Subcutaneous adipose tissue (tissue), 4 donors: ENCODE measurements around the gene PHOSPHO2. TPM values are rescaled to one million over a fixed set of nuclear protein-coding genes. Genes with fewer than 3 reads are reported as not detected.

Experiments
- total RNA-seq, 4 donors: library from RNA; depleted of rRNA; stranded (reverse); fragments of >200 nt; gene quantifications; one replicate each; pipeline ENCODE4 v1.1.0, GENCODE V29; 2016
- TF ChIP-seq, protein P1 (sequence below): fragments of 450-650 bp; IDR thresholded peaks from one replicate; pipeline ENCODE4 v1.5.1; 2016; ENCODE audit warnings: low read depth, mild to moderate bottlenecking, control low read depth, antibody characterized with exemption, moderate library complexity

The PHOSPHO2 gene
- total RNA-seq, 4 donors from 2014 or later, result 7.0 to 18.1 (median 10.6) TPM

DNA sequence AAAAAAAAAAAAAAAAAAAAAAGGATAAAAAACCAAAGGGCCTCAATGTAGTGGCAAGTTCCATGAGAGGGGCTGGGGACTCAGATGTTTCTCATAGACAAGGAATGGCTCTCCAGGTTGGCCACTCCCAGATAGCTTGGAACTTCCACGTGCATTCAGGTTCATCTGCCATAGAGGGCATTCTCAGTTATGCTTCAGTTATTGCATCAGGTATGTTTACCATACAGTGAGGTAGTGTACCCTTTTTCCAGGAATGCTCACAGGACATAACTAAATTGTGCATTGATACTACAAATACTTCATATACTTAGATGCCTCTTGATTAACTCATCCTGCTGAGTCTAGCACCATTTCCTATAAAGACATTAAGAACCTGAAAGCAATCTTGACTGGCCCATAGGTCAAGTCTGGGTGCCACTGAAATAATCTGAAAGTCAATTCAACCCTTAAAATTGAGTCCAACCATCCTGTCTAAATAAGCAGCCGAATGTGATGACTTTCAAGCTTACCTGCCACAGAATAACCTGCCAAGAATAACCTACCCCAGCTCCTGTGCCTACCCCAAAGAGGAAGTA lies 24.7 kb downstream of the PHOSPHO2 start:
- TF ChIP-seq, protein P1, sequence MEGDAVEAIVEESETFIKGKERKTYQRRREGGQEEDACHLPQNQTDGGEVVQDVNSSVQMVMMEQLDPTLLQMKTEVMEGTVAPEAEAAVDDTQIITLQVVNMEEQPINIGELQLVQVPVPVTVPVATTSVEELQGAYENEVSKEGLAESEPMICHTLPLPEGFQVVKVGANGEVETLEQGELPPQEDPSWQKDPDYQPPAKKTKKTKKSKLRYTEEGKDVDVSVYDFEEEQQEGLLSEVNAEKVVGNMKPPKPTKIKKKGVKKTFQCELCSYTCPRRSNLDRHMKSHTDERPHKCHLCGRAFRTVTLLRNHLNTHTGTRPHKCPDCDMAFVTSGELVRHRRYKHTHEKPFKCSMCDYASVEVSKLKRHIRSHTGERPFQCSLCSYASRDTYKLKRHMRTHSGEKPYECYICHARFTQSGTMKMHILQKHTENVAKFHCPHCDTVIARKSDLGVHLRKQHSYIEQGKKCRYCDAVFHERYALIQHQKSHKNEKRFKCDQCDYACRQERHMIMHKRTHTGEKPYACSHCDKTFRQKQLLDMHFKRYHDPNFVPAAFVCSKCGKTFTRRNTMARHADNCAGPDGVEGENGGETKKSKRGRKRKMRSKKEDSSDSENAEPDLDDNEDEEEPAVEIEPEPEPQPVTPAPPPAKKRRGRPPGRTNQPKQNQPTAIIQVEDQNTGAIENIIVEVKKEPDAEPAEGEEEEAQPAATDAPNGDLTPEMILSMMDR, result no peak

DNA sequence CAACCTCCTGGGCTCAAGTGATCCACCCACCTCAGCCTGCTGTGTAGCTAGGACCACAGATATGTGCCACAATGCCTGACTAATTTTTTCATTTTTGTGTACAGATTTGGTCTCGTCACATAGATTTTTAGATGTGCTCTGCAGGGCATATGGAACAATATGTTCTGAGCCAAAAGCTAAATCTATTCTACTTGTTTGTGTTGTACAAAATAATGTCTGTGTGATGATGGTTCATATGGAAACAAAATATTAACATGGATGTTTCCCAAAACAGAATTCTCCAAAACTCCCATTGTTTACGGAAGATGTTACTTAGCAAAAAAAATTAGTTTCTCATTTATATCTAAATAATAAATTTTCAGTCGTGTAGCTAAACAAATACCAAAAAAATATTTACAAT lies 26.7 kb downstream of the PHOSPHO2 start:
- TF ChIP-seq, protein P1, result no peak

DNA sequence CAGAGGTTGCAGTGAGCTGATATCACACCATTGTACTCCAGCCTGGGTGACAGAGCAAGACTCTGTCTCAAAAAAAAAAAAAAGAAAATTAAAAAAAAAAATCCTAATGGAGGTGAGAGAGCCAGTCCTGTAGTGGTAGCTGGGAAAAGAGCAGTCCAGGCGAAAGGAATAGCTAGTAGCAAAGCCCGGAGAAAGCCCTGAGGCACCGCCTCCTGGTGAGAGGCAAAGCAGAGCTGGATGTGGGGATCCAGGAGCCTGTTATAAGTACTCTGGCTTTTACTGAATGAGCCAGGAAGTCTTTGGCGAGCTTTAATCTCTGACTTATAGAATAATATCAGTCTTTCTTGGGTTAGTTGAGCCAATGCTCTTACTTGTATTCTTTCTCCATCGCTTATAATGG lies 32.8 kb downstream of the PHOSPHO2 start:
- TF ChIP-seq, protein P1, result no peak

DNA sequence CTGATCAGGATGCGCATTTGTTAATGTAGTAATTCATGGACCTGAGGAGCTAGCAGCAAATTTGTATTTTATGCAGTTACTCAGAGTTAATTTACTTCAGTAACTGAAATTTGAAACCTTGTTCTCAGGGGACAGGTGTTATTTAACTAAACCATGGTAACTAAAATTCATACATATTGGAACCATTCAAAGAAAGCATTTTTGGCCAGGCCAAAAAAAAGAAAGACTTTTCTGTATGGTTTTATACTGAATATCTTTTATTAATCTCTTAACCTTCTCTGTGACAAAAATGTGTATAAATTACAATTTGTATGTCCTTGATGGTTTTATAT lies 35.0 kb downstream of the PHOSPHO2 start:
- TF ChIP-seq, protein P1, result no peak

DNA sequence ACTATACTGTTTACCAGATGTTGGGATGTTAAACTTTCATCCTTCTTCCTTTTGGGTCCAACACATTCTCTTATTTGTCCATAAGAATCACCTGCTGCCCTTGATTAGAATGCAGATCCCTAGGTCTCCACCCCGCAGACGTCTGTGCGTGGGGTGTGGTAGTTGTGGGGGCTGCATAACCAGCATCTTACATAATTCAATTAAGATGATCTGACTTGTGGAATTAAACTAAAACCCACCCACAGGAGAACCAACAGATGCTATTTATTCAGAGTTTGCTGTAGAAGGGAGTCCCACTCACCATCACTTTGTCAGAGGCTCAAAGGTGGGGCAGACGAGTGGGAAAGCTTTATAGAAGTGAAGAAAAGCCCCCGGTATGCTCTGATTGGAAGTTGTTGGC lies 37.8 kb downstream of the PHOSPHO2 start:
- TF ChIP-seq, protein P1, result no peak

DNA sequence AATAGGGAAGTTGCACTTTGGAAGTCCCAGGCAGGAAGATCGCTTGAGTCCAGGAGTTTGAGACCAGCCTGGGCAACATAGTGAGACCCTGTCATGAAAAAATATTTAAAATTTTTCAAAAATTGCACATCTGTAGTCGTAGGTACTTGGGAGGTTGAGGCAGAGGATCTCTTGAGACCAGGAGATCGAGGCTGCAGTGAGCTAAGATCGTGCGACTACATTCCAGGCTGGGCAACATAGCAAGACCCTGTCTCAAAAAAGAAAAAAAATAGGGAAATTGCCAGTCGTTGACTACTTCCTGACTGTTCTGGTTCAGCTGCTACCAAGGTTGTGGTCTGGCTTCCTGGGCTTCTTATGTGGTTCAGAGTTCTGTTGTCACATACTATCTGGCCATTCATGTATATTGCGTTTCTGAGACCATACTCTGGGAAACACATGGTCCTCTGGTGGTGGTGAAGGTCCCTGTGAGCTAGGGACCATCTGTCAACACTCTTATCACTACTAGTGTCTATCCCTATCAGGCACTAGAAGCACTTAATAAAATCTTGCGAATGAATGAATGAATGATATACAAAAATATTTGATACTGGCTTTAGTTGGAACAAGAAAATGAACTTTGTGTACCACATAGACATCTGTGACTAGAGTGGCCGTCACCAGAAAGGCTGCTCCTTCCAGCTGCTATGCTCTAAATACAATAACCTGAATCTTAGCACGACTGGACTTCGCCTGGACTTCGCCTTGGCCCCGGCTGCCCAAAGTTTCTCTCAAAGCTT lies 38.5 kb downstream of the PHOSPHO2 start:
- TF ChIP-seq, protein P1, result no peak

DNA sequence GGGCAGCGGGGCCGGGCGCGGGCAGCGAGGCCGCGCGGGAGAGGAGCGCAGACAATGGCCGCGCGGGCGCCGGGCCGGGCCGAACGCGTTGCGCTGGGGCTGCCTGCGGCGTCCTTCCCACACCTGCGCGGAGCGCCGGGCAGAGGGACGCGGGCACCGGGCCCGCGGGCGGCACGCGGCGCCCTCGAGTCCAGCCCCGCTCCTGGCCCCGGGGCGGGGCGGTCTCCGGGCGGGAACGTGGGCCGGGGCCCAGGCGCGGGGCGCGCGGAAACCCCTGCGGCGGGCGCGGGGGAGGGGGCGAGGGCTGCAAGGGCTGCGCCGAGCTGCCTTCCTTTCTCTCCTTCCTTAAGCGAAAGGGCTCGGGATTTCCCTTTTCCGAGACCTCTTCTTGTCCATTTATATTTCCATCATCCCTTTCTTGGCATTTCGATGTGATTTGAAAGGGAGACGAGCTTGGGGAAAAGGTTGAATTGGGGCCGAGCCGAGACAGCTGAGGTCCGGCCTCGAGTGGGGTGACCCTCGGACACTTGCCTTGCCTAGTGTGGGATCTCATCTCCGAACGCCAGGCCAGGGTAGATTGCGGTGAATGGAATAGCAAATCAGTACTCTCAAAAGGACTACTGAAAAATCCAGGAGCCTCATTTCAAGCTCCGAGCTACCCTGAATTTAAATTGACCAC lies 40.0 kb downstream of the PHOSPHO2 start:
- TF ChIP-seq, protein P1, result no peak
